ENCODE data around the gene BCDIN3D.

DNA sequence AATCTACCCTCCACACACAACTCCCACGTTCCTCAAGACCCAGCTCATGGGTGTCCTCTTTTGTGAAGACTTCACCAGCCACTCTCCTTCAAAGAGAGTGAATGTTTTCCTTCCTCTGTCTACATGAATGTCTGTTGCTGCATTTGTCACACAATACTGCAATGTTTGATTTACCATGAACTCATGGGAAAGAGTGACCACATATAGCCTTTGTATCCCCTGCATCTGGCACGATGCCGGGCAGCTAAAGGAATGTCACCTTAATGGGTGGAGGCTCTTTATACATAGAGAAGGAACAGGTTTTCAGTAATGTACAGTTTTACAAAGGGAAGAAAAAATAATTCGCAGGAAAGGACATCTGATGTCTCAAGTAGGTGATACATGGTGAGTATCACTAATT lies 12.1 kb upstream of the BCDIN3D start:
- TF ChIP-seq, protein P1, sequence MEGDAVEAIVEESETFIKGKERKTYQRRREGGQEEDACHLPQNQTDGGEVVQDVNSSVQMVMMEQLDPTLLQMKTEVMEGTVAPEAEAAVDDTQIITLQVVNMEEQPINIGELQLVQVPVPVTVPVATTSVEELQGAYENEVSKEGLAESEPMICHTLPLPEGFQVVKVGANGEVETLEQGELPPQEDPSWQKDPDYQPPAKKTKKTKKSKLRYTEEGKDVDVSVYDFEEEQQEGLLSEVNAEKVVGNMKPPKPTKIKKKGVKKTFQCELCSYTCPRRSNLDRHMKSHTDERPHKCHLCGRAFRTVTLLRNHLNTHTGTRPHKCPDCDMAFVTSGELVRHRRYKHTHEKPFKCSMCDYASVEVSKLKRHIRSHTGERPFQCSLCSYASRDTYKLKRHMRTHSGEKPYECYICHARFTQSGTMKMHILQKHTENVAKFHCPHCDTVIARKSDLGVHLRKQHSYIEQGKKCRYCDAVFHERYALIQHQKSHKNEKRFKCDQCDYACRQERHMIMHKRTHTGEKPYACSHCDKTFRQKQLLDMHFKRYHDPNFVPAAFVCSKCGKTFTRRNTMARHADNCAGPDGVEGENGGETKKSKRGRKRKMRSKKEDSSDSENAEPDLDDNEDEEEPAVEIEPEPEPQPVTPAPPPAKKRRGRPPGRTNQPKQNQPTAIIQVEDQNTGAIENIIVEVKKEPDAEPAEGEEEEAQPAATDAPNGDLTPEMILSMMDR (IDR thresholded peaks at IDR 0.05; ENCODE audit: poor library complexity) = no peak
- no peak for TF ChIP-seq EZH2 (IDR thresholded peaks at IDR 0.05; ENCODE audit: borderline replicate concordance)

Data from hepatocyte (in vitro differentiated cells).